Stimulated activated CD8-positive, alpha-beta memory T cell treated with anti-CD3 and anti-CD28 coated beads, Interleukin-4, amount 100 ng/mL, for 48 hours (primary cell): Measurements from ENCODE around the gene LYVE1.

ENCODE experiments used
- DNase-seq: peaks from one replicate; pipeline ENCODE4 v3.0.0-alpha.2; 2020

LYVE1 gene

DNA sequence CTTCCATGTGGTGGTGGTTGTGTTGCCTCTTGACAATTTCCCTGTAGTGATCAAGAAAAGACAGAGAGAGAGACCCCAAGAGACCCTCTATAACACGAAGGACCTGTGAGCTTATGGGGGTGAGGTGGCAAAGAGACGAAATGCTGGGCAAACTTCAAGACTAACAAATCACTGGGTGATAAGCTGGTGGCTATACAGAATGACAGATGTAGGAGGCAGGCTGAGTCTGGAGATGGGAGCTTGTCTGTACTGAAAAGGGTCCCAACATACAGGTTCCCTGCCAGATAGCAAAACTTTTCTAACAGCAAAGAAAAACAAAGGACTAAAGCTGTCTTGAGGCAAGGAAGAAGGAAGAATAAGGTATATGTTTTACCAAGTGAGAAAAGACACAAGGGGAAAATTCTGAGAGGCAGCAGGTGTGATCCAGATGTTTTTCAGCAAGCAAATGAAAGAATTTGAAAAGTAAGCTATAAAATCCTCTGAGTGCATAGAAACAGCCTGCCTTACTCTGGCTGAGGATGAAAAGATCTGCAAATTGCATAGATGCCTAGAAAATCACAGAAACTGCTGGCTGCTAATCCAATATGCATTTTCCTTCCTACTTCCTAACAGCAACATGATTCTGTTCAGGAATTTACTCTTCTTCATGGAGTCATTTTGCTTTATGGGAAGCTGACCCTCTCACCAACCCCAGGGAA is 21.9 kb upstream of the LYVE1 start:
- no peak for DNase-seq

DNA sequence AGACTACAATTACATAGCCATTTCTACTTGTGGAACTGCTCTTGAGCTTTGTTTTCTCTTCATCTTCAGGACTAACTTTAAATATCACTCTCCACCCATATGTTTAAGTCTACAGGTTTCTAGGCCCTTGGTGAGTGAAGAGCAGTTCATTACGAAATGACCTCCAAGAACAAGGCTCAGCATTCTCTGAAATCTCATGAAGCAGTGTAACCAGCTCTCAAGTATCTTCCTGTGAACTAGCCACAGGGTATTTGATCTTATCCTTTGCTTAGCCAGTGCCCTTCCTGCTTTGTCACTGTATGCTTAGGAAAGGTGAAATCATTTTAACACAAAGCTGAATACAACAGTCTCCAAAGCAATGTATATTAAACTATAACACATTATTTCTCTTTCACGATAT is 20.4 kb upstream of the LYVE1 start:
- DNase-seq: no peak

DNA sequence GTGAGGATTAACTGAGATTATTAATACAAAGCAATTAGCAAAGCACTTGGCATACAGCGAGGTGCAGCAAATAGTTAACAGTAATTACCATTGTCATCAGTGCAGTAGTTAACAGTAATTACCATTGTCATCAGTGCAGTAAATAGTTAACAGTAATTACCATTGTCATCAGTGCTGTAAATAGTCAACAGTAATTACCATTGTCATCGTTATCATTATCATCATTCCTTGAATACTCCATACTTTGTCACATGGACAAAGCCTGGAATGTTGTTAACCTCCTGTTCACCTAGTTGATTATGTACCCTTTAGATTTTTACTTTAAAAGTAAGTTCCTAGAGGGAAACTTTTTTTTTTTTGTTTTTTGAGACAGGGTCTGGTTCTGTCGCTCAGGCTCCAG is 19.5 kb upstream of the LYVE1 start:
- DNase-seq: no peak

DNA sequence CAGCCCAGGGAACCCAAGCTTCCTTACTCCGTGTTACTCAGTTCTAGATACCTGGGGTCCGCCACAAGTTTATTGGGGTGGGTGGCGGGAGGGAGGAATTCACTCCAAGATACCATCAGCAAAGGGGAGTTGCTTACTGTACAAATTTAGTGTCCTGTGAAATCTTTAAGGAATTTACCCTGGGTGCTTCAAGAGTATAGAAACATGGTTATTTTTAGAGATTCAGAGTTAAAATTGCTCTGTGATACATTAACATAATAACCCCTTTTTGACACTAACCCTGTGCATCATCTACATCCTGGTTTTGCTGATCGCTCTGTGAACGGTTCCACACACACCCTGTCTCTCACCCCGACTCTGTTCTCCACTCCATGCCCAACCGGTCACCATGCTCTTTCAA is 18.9 kb upstream of the LYVE1 start:
- DNase-seq: no peak

DNA sequence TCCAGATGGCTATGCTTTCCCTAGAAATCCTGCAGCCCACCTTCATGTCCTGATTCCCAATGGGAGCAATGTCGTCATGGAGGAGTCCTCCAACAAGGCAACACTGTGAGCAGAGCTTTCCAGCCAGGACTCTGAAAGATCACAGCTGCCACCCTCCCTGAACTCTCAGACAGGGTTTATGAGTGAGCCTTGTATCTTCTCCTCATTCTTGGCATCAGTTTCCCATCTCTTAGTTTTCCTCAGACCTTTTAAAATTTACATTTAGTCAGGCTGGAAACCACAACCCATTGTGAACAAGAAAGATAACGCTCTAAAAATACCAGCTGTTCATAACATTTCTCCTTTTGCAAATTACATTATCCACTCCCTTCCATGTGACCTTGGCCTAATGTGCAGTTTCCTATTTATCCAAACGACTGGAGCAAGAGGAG is 15.6 kb upstream of the LYVE1 start:
- no peak for DNase-seq

DNA sequence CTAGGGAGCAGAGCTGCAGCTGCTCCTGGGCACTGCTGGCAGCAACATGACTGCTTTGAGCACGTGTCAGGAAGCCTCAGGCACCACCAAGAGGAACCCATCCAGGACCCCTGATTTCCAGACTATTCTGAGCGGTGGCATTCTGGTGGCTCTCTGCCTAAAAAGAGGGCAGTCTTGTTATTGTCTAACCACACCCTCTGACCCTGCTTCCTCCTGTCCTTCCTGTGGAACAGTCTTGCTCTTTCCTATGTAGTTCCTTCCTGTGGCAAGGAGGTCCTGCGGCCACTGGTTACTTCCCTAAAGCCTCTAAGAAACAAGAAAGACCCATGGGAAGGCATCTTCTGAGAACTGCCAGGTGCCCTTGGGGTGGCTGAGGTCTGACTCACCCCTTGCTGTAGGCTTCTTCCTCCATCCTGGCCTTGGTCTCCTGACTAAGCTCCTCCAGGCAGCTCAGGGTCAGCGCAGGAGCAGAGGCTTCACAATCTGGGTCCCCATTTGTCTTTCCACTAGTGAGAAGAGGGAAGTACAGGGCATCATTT is 13.1 kb upstream of the LYVE1 start:
- no peak for DNase-seq

DNA sequence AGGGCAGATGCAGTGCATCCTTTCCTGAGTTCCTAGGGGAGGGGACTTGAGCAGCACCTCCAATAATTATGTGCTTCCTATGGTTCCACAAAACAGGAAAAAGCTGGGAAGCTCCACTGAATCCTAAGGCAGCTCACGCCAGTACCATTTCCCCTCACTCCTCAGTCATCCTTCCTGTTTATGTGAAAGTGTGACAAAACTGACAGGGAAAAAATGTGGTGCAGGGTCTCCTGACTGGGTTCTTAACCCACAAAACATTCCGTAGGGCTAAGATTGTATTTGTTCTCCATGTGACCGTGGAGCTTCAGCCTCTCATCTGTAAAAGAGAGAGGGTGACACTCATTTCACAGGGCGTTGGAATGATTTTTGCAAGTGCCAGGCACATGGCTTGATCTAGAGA is 12.2 kb upstream of the LYVE1 start:
- no peak for DNase-seq

DNA sequence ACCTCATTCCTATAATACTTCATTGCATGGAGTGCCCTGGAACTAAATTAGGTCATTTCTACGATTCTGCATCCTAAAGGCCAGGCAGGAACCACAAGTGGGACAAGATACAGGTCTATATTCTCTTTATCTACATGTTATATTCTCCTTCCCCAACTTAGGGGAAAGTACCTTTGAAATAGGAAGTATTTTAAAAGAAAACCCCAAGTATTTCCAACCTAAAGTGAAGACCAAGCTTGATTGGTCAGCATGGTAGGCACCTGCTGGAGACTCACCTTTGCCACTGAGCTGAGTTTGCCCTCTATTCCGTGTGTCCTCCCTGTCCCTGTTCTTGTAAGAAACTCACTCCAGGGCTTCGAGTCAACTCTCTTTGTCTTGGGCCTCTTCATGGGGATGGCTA is 11.2 kb upstream of the LYVE1 start:
- DNase-seq: no peak

DNA sequence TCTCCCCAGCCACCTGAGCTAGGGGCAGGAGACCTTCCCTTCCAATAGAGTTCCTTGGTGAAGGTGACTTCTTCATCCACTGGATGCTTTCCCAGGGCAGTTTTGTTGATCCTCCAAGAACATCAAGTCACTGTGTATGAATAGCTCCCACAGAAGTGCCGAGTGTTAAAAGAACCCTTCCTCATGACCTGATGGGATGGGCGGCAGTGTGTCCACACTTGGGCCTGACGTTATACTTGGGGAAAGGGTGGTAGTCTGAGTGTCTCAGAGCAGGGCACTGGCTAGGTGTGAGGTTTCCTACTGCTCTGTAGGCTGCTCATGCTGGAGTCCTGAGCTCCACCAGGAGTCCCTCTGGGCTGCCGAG is 7.6 kb upstream of the LYVE1 start:
- no peak for DNase-seq

DNA sequence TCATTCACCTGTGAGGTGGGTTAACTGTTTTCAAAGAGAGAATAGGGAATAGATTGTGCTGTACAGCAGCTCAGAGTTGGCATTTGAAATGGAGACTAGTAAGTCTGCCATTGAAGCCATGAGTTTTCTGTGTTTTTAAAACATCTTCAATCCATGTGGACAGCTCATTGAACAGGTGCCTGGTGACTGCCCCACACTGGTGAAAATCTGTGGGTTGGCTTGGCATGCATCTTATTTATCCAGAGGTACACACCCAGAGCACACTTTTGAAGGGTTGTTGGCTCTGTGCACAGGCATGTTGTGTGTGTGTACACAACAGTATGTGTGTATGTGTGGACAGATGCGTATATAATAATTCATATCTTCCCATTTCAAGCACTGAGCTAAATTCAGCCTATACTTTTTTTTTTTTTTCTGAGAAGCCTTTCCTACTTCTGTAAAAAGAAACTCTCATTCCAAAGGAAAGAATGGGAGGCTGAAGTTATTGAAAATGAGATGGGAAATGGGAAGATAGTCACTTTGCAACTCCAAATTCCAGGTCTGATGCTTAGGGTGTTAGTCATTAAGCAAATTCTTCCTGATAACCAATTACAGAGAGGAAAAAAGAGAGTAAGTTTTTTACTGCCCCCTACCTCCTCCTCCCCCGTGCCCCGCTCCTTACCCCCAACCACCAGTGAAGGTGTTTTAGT is 7.0 kb upstream of the LYVE1 start:
- DNase-seq: no peak

DNA sequence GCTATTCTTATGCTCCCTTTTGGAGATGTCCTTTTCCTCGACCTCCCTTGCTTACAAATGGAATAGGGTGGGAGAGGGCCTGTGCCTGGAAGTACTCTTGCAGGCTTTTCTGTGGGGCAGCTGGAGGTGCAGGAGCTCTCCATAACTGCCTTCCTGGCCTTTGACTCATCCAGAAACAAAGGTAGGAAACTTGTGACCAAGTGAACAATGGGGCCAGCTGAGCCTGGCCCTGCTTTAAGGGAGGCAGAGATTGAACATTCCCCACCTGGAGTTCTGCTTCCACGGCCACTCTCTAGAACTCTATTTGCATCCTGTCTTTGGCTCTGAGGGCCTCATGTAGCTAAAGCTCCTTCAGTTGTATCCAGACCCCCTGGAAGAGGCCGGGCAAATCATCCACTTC is 5.1 kb upstream of the LYVE1 start:
- DNase-seq: no peak

DNA sequence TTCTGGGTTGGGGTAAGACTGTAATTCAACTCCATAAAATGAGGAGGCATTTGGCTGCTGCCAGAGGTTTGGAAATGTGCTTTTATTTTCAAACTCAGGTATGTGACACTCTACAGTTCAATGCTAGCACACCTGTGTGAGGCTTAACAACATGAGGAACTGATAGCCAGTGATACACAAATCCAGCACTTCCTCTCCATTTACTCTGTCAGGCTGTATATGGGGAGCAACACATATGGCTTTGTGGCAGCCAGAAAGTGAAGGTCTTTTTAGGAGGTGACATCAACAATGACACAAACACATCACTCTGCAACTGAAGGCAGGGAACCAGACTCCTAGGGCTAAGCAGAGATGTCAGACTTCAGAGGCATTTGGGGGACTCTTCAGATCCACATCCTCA is 4.6 kb upstream of the LYVE1 start:
- DNase-seq: no peak

DNA sequence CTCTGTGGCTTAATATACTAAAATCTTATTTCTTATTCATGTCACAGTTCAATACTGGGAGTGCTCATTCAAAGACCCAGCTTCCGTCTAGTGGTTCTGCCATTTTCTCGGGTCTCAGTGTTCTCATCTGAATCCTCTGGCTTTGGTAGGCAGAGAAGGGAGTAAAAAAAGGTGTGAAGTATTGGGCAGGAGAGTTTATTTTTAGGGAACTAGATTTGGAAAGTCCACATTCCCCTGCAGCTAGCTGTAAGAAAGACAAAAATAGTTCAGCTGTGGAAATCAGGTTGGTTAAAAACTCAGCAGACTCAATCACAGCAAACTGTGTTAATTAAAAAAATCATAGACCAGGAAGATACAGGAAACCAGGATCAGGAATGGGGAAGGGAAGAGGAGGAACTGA is 4.1 kb upstream of the LYVE1 start:
- DNase-seq: no peak

DNA sequence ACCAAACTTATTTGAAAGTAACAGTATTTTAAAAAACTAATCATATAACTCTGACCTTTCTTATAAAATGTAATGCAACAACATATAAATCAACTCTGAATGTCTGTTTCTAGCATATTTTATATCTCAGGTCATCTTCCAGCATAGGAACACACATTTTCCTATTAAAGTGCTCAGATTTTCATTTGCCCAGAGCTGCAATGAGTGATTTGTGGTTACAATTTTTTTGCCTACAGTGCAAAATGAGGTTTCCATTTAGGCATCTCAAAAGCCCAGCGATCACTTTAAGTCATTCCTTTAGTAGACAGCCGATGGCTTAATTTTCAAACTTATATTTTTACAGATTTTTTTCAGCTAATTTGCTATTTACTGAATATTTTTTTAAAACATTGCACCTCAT is 1.0 kb downstream of the LYVE1 start:
- DNase-seq: no peak

DNA sequence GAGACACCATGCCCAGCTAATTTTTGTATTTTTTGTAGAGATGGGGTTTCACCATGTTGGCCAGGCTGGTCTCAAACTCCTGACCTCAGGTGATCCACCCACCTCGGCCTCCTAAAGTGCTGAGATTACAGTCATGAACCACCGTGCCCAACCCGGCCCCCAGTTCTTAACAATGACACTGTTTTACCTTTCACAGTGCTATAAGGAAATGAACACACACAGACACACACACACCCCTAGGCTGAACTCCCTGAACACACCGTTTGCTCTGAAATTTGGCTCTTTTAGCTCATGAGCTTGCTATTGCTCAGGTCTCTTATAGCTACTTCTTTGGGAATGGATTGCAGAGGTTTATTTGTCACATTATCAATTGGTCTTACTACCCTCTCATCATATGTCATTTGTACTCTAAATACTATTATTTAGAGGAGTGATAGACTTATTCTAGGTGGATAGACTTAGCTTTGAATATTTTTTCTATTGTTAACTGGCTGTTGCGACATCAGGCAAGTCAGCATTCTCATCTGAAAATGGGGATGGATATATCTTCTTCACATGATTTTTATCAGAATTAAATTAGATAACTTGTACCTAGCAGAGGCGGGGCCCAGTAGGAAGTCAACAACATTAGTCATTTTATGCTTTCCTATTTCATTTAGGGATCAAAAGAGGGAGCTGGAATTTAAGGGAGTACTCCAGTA is 2.1 kb downstream of the LYVE1 start:
- no peak for DNase-seq

DNA sequence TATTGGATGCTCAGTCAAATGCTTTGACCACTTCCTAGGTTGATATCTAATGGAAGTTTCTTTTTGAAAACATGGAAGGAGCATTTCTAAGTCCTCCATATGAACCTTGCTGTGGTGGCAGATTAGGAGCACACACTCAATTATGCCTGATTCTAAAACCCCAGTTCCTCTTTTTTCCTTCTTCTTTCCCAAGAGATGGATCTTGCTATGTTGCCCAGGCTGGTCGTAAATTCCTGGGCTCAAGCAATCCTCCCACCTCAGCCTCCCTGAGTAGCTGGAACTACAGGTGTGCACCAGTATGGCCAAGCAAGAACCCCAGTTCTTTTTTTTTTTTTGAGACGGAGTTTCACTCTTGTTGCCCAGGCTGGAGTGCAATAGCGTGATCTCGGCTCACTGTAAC is 3.0 kb downstream of the LYVE1 start:
- DNase-seq: no peak

DNA sequence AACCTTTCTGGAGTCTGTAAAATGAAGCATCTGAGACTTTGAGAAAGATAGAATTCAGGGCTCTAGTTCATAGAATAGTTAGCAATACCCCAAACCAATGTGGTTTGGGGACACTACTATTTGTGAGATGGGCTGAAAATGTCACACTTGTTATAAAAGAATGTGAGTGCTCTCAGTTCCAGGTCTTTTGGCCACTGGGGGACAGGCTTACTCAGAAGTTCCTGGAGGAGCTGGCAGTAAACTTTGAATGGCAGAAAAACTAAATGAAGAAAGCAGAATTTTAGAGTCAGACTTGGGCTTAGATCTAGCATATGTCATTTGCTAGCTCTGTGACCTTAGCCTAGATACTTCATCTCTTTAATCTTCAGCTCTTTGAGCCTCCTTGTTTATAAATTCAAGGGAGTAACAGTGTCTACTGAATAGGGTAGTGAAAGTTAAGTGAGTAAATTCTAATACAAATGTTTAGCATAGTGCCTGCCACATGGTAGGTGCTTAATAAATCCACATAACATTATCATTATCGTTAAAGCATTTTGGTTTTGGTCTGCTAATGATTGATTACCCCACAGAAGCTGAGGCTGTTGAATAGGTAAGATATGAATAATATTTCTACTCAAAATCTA is 3.7 kb downstream of the LYVE1 start:
- no peak for DNase-seq

DNA sequence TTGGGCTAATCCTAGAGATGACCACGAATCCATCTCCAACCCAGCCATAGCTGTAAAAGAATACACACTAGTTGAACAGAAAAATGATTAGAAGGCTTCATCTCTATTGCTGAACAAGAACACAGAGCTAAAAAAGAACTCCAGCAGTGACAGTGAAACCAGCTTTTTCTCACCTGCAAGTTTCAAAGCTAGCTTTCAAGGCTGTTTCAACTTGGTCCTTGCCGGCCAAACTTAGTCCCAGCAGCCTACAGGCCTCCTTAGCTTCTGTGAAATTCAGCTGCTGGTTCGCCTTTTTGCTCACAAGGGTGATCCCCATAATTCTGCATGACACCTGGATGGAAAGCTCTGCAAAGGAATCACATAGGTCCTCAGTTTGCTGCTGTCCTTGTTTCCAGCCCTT is 4.4 kb downstream of the LYVE1 start:
- DNase-seq: no peak

DNA sequence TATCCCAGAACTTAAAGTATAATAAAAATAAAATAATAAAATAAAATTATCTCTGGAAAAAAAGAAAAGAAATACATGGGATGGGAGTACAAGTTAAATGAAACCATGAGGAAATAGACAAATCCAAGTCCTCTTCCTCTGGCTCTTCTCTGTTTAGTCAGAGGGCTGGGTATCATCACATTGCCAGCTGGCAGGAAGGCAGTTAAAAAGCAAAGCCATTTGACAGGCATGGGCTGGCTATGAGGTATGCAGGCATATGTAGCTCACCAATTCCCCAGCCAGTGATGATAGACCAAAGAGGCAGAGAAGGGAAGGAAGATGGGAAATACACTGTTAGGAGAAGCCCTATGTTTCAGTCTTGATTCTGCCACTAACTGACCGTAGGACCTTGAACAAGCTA is 6.5 kb downstream of the LYVE1 start:
- no peak for DNase-seq

DNA sequence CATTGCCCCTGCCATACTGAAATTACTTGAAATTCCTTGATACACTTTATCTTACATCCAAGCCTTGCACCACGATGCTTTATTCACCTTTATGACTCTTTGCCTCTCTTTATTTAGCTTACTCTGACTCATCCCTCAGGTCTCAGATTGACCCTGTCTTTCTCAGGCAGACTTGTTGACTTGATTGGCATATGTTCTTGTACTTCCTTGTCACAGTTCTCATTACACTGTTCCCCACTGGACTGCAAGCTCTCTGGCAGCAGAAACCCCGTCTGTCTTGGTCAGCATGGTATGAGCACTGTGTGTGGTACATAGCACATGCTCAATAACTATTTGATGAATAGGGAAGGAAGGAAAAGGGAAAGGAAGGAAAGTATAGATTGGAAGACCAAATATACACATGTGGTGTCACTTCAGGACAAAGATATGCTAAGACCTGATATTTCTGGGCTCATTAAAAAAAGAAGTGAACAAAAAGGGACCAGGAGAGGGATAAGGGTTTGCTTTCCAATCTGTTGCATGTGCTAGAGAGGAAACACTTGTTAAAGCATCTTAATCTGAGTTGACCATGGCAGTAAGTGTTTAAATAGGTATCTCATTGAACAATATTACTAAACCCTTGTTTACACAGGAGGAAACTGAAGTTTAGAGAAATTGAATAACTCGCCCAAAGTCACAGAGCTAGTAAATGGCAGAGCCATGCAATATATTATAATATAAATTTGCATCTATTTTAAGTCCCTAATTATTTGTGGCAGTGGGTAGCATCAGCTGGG is 7.2 kb downstream of the LYVE1 start:
- no peak for DNase-seq

DNA sequence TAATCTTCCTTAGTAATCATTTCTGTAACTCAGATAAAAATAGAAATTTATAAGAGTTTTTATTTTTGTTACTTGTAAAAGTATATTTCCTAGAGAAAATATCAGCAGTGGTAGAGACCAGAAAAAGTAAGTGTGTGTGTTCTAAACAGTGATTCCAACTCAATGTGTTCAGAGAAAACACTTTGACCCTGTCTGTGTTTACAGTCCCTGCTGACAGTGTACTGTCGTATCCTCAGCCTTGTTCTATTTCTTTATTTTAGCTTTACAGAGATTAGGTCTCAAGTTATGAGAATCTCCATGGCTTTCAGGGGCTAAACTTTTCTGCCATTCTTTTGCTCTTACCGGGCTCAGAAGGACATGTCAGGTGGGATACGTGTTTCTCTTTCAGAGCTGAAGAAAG is 10.2 kb downstream of the LYVE1 start:
- DNase-seq: no peak

DNA sequence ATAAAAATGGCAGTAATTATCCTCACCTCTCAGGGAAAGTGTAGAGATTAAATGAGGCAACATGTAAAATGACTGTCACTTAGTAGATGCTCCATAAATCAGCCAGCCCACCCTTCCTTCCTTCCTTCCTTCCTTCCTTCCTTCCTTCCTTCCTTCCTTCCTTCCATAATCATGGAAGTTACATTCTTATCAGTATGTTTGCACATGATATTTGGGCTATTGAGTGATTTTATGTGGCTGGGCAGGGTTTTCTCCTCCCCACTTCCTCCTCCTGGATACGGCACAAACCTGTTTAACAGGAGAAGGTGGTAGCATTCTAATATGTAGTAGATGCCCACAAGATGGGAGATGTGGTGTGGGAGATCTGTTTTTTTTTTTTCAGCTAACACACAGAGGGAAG is 11.9 kb downstream of the LYVE1 start:
- DNase-seq: no peak

DNA sequence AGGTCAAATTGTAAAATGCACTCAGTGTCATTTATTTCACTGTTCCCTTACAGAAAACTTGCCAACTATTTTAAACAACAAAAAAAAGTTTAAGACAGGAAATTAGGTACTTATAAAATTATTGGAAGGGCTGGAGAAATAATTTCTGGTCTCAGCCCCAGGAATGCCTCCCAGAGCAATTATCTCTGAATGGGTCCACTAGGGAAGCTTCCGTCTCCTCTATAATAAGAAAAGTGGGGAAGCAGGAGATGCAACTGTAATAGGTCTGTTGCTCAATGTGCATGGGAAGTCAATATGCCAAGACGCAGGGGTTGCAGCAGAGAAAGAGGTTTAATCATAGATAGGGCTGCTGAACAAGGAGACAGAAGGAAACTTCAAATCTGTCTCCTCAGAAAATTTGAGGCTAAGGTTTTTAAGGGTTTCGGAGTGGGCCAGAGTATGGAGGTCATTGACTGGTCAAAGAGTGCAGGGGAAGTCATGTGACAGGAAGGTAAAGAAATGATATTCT is 16.6 kb downstream of the LYVE1 start:
- DNase-seq: no peak
